ENCODE results near the gene DPYD. TPM values are rescaled to one million over a fixed set of nuclear protein-coding genes. Genes with fewer than 3 reads are reported as not detected.

The DPYD gene
- total RNA-seq, 1 donor from 2014 or later = 11.3 TPM

DNA sequence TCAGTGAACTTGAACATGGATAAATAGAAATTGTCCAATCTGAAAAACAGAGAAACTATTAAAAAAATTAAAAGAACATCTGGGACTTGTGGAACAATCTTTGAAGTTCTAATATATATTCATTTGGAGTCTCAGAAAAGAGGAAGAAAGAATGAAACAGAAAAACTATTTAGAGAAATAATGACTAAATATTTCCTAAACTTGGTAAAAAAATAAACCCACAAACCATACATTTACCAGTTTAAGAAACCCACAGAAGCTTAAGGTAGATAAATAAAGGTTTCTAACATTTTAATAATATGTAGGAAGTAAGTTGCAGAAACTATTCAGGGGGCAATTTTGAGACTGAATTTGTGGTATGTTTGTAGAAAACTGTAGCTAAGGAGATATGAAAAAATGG lies 761.5 kb downstream of the DPYD start:
- DNase-seq (ENCODE audit: low read depth) = no peak

DNA sequence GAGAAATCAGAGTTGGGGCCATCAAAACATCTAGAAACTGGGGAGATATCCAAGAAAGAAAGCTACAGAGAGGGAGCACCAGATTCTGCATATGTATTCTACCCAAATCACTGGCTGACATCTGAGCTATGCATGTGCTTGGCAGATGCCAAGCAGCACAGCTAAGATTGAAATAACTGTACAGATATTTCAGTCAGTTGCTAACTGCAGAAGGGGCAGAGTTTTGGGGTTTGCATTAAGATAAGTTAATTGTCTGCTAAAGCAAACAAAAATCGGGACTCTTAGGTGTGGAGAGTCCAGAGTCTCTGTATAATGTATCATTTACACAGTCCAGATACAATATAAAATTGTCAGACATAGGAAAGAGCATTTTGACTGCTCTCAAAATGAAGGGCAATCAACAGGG lies 762.1 kb downstream of the DPYD start:
- no peak for DNase-seq (ENCODE audit: low read depth)

DNA sequence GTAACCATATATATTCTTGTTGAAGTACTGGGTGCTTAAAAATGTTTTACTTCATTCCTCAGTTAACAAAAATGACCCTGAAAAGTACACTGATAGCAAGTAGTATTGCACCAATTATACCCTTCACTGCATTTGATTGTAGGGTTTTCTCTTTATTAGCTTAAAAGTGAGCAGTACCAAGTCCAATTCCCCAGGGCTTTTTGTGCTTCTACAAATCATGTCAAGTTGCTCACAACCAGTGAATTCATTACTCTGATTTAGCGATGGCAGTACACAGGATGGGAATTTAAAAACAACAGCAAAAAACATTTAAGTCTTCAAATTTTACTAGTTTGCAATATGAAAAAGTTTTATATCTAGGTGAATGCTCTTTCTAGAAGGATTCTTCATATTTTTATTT lies 762.8 kb downstream of the DPYD start:
- no peak for DNase-seq (ENCODE audit: low read depth)

DNA sequence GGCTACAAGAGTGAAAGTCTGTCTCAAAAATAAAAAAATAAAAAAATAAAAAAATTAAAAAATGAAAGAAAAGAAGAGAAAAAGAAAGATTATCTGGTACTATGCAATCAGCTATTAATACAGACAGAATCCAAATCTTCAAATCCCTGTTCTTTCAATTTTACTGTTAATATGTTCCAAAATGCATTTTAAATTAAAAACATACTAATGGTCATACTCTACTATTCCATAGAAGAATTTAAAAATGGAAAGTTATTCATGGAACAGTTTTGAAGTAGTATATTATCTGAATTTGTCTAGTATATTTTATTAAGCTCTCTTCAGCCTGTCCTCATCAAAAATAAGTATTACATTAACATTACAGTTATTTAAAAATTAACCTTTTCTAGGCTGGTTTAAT lies 769.2 kb downstream of the DPYD start:
- DNase-seq (ENCODE audit: low read depth) = no peak

DNA sequence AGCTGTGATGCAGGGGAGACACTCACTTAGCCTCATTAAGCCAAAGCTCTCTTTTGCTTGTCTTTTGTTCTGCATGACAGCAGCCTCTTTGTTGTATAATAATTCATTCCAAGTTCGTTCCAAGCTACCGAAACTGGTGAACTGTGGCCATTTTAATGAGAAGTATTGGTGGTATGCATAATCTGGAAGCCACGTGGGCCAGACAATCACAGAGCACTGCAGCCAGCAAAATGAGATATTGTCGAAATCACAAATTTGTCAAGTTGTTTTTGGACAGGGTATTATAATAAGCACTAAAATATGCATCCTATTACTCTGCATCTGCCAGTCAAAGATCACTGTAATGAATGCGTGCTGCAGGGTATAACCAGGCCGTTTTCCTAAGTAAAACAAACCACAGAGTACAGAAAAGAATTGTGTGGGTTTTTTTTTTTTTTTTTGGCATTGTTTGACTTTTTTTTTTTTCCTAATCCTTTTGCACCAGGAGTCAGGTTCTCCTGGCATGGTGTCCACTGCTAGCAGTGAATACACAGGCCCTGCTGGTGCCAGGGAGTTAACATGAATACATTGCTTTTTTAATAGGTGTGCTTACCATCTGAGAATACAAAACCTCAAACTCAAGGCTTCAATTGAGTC lies 775.4 kb downstream of the DPYD start:
- peak; percentile 61 for DNase-seq (ENCODE audit: low read depth)

DNA sequence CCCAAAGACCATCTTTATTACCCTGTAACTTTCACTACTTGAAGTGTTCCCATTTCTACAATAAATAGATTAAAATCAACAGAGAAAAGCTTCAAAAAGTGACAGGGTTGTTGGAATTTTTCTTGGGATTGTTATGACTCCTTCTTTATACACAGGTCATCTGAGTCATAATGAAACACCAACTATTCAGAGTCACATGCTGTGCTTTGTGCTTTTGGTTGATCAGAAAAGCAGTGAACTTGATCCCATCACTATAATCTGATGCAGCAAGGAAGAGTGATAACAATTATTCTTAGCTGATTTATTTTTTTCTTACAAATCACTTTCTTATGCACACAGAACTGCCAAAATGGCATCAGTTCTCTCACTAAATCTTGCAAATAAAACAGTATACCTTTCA lies 776.3 kb downstream of the DPYD start:
- peak; percentile 47 for DNase-seq (ENCODE audit: low read depth)

DNA sequence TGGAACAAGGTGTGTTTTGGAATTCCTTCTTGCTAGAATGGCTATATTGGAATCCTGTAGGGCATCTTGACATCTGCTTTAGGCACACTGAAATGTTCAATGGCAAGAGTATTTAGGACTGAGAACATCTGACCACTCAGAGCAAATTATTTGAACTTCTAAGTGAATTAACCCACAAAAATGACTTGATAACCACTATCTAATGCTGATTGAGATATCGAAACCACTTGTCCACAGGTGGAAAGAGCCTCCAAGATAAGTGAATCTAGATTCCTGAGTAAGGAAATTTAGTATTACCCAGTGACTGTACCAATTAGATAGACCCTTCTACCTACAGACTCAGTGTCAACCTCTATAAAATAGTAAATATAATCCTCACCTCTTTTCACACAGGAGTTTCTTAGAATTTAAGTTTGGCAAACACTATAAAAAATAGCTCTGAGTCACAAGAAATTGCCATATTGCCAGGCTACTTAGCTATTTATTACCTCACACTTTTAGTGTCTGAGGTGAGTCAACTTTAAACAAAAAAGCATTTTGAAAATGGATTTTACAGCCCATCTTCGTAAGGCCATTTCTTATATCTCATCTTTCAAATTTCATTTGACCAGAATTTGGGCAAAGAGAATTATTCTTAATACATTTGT lies 777.5 kb downstream of the DPYD start:
- no peak for DNase-seq (ENCODE audit: low read depth)

DNA sequence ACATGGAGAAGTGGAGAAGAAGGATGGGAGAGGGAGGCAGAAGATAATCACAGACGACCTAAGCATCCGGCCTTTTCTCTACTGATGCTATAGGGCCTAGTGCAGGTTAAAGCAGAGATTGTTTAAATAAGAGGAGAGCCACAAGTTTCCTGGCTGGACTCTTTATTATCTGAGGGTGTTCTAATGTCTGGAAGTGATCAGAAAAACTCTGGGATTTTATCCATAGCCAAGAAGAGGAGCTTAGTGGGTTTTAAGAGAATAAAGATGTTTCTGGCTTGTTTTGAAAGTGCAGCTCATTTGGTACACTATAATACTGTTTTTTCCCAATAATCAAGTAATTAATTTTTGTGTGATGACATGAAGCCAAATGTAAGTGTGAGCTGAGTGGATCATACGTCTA lies 780.2 kb downstream of the DPYD start:
- DNase-seq (ENCODE audit: low read depth) = no peak

DNA sequence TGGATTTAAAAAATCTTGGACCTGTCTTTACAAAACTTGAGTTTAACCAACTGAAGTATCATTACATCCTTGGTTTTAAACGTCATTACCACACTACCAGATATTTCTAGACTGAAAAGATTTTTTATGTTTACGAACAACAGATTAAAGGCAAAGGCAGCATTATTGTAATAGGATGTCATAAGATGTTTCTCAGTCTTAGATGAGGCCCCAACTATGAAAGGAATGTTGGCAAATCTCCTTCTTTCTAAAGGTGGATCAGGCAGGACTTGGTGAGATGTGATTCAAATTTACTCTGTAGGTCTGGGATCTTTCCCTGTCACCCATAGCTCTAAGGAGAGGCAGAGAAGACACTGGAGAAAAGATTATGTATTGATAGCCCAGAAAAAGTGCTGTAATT lies 781.3 kb downstream of the DPYD start:
- no peak for DNase-seq (ENCODE audit: low read depth)

DNA sequence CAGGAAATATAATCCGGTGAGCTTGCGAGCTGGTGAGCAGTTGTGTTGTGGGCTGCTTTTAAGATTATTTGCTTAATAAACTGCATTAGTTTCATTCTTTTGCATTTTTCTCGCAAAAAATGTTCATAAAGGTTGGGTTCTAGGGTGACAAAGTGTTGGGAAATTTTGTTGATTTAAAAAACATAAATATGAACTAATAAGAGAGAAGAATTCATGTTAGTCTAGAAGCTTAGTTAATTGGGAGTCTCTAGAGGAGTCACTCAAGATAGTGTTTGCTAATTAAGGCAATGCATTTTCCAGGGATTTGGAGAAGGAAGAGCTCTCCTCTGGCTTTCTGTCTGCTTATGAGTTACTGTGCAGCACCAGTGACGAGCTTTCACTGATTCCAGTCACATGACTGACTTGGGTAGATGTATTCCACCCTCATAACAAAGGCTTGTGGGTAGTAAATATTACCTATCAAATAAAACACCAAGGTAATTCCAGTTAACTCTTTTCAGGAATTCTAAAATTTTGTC lies 782.3 kb downstream of the DPYD start:
- no peak for DNase-seq (ENCODE audit: low read depth)

DNA sequence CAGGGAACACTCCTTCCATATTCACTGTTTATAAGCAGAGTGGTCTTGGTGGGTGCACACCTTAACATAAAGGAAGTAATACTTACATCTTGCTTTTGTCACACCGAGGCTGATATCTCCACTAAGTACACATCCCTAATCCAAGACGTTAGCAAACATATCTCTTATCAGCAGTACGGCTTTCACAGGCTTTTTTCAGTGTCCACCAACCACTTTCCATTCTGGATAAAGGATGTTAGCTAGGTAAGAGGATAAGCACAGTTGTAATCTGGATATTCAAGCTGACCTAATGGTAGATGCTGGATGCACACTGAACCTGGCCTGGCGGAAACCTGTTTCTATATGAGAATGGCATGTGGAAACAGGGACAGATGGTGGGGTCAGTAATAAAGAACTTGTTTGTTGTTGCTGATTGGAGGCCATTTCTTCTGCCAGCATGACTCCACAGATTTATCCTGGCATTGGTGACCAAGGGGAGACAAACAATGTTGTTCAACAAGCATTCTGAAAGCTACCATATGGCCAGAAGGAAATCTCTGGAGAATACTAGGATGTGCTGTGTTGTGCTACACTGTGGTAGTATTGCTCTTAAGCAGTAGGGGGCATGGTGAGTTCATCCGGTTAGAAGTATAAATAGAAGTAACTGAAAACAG lies 782.8 kb downstream of the DPYD start:
- peak; percentile 83 for DNase-seq (ENCODE audit: low read depth)

DNA sequence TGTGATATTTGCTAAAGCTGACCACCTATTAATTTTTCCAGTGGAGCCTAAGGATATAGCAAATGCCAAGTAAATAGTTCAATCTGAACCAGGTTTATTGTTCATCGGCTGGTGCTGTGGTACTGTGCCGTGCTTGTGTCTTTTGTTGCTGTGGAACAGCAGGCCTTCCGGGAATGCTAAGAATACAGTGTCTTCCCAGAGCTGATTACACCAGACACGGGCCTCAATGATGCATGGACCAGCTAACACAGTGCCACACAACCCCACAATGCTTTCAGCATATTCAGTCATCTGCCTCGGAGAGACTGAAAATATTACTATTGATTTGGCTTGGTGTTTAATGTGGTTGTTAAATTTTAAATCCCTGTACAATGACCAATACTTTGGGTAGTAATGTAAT lies 783.8 kb downstream of the DPYD start:
- no peak for DNase-seq (ENCODE audit: low read depth)

DNA sequence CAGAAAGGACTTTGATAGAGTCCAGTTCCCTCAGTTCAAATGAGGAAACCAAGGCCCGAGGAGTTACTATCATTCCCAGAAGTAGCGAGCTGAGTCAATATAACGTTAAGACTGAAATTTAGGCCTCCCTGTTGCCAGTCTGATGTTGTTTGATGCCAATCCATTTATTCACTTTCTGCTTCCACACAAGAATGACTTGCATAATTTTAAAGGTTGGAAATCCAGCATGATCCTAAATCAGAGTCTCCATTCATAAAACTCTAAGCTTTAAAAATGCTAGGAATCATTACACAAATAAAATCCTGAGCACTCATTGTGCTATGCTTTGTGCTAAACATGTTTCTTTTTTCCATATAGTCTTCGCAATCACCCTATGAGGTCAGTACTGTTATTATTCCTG lies 784.9 kb downstream of the DPYD start:
- no peak for DNase-seq (ENCODE audit: low read depth)

DNA sequence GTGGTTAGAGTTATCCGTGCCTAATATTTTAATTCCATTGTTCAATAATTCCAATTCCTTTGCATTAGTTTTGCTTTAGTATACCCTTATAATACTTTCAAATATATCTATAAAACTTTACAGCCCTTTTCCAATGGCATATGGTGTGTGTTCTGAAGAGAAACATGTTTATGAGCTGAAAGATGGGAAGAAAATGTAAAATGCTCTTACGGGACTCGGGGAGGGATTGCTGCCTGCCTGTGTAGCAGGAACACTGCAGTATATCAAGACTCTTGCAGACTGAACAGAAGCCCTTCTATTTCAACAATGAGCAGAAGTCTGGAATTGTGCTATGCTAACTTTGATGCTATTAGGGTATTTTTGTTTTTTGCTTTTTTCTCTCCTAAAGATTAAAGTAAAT lies 792.4 kb downstream of the DPYD start:
- no peak for DNase-seq (ENCODE audit: low read depth)

DNA sequence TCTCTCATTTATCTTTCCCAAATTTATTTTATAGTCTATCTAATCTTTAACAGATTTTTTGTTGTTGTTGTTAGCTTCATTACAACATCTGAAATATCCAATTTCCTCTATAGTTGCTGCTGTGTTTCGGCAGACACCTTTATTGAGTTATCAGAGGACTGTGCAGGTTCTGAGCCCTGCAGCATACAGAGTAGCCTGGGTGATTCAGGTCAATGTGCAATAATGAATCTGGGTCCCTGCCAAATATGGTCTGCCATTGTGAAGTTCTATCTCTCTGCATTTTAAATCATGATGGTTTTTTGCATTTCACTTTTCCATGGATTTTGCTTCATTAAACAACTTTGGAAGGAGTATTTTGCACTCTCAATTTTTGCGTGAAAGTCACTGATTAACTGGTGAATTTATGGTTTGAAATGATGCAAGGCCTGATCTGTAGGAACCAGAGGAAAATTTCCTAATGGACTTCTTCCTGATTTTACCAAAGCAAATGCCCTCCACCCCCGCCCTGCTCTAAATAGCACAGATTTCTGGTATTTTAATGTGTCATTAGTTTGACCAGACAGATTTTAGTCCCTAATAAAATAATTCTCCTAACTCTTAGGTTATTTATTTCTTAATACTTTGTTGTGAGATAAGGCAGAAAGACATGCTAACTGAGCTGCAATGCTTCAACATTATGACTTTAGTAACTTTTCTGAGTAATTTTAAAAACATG lies 797.0 kb downstream of the DPYD start:
- DNase-seq (ENCODE audit: low read depth) = no peak

DNA sequence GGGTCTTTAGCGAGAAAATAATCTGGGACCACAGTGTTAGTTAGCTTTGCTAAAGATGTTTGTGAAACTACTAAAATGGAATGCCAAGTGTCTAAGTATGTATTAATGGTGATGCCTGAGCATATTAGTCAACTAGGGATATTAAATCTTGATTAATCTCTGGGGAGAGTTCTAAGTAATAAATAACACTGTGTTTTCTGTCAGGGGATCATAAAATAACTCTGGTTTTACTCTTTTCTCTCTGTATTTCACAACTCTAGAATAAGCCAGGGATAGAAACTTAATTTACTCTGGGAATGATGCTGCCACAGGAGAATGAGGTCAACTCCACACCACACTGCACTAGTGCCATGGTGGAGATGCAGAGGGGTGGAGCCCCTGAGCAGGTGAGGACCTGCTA lies 800.0 kb downstream of the DPYD start:
- DNase-seq (ENCODE audit: low read depth) = no peak

DNA sequence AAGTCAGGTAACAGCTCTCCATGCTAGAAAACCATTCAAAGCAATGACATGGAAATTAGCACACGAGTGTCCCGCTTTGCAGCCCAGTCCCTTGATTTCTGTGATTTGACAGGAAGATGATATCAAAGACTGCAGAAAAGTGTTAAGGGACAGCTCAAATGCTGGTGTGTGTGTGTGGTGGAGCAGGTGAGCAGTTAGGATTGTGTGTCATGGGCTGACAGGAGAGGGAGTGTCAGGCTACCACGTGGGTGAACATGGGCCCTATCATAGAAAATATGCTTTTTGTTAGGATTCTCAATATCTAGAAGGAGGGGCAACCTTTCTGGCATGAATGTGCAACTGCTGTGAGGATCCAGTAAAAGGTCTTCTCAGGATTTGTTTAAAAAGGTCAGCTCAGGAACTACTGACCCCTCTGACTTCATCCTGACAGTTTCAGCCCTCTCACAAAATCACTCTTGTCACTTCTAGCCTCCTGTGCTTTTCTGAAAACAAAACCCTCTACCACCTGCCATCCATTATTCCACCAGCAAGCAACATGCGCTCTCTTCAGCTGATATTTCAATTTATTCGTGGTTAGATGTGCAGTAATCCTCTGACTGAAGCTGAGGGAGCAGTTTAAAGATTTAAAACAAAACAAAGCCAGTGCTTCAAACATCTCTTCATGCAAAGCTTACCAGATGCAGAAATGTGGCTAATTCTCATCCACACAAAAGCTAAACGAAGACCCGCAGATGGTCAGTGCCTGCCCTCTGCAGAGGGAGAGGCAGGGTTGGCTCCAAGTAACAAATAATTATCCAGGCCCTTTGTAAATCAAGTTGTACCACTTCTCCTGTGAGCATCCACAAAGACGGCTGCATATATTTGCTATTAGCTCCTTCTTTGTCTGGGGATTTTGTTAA lies 801.3 kb downstream of the DPYD start:
- DNase-seq (ENCODE audit: low read depth) = peak; percentile 13

DNA sequence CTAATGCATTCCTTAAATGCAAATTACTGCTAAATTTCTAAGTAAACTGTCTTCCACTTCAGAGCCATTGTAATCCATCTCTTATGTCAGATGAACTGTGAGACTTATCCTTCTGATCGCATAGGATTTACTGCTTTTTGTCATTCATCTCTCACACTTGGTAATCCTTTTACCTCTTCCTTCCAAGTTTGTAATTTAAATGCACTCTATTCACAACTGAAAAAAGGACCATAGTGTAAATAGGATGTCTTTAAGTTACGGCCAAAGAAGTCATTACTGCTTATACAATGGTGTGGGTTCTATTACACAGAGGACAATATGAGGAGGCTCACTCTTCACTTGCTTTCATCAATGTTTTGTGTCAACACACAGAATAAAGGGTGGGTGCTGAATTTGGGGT lies 806.0 kb downstream of the DPYD start:
- DNase-seq (ENCODE audit: low read depth) = no peak

DNA sequence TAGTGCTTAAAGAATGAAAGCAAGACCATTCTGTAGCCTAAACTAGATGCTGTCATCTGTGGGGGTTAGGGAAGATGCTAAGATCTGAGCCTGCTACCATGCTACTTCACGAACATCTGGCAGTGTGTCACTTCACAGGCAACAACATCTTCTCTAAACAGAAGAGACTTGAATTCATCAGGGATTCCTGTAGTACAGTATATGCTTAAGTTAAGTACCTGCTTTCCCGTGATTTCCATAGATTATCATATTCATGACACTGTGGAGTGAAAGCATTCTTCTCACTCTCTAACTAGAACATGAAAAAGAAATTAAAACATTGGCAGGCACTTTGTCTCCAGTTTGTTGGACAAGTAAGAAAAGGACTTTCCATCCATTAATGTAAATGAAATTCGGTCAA lies 808.4 kb downstream of the DPYD start:
- DNase-seq (ENCODE audit: low read depth) = no peak

DNA sequence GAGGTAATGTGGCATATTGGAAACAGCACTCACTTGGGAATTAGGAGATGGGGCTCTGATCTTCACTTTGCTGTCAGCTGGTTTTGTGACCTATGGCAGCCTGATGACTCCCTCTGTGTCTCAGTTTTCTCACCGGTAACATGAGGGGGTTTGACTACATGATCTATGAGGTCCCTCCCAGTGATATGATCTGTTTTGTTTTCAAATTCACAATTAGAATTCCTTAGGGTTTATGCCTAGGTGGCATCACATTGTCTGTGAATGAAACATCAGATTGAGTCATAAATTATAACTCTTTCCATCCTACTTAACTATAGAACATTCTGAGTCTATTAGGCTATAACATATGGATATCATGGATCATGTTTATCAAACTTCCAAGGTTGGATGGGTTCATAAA lies 812.7 kb downstream of the DPYD start:
- no peak for DNase-seq (ENCODE audit: low read depth)

DNA sequence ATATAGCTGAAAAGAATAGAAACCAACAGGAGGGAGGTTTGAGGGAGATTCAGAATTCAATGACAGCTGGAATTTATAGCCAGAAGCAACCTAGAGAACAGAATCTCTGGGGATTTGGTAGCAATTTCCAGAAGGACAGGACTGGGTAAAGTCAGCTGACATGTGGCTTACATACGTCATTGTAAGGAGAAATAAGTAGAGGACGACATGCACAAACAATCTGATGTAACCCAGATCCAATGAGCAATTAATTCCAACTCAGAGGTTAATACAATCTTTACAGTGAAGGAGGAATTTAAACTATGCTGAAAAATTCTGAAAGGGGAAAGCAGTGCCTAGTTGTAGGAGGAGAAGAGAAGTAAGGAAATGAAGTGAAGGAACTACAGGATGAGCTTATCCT lies 815.3 kb downstream of the DPYD start:
- DNase-seq (ENCODE audit: low read depth) = no peak

Measured in myocyte (in vitro differentiated cells).